Right hindlimb (tissue), 1 donor: ENCODE measurements around the gene AGTPBP1.
"Not testable (repeated sequence)": the region's sequence is repeated elsewhere in the genome, so short reads cannot be mapped to it uniquely, and the experiment has no call there.

Experiments used
- DNase-seq: peaks from one replicate; pipeline ENCODE4 v3.0.0-alpha.2; 2018

AGTPBP1 gene

DNA sequence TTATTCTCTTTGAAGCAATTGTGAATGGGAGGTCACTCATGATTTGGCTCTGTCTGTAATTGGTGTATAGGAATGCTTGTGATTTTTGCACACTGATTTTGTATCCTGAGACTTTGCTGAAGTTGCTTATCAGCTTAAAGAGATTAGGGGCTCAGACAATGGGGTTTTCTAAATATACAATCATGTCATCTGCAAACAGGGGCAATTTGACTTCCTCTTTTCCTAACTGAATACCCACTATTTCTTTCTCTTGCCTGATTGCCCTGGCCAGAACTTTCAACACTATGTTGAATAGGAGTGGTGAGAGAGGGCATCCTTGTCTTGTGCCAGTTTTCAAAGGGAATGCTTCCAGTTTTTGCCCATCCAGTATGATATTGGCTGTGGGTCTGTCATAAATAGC lies 22.3 kb downstream of the AGTPBP1 start:
- not testable (repeated sequence) for DNase-seq

DNA sequence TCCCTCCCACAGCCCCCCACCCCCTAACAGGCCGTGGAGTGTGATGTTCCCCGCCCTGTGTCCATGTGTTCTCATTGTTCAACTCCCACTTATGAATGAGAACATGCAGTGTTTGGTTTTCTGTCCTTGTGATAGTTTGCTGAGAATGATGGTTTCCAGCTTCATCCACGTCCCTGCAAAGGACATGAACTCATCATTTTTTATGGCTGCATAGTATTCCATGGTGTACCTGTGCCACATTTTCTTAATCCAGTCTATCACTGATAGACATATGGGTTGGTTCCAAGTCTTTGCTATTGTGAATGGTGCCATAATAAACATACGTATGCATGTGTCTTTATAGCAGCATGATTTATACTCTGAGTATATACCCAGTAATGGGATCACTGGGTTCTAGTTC lies 23.9 kb downstream of the AGTPBP1 start:
- DNase-seq = not testable (repeated sequence)

GRCh38 chr9:85717220-85717619 lies 24.5 kb downstream of the AGTPBP1 start:
- DNase-seq = no peak

- no peak for DNase-seq
Observed at GRCh38 chr9:85716031-85716877, 25.5 kb downstream of the AGTPBP1 start.

GRCh38 chr9:85715587-85715986 lies 26.2 kb downstream of the AGTPBP1 start:
- DNase-seq = no peak

GRCh38 chr9:85713897-85714296 lies 27.9 kb downstream of the AGTPBP1 start:
- DNase-seq = no peak

DNA sequence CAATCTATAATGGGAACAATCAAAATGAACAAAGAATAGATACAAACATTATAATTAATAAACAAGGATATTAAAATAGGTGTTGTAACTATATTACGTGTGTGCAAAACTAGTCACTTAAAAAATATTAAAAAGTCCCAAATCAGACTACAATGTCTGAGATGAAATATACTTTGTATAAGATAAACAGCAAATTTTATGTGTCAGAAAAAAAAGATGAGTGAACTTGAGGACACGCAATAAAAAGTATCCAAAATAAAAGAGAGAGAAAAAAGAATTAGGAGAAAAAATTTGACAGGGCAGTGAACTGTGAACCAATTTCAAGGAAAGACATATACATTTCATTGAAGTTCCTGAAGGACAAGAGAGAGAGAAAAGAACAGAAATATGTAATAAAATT lies 37.0 kb downstream of the AGTPBP1 start:
- DNase-seq = no peak

DNA sequence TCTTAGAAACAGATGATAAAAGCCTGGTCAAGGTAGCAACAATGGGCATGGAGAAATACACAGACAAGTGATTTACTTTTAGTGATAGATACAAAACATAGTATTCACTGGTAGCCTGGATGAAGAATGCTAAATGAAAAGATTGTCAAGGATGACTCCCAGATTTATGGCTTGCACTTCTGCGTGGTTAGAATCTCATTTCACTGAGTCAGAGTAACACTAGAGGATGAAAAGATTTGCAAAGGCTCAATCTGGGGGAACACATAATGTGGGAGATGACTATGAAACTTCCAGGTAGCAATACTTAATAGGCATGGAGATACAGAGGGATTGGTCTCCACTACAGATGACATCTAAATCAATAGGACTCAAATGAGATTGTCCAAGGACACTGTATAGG lies 38.4 kb downstream of the AGTPBP1 start:
- no peak for DNase-seq

DNA sequence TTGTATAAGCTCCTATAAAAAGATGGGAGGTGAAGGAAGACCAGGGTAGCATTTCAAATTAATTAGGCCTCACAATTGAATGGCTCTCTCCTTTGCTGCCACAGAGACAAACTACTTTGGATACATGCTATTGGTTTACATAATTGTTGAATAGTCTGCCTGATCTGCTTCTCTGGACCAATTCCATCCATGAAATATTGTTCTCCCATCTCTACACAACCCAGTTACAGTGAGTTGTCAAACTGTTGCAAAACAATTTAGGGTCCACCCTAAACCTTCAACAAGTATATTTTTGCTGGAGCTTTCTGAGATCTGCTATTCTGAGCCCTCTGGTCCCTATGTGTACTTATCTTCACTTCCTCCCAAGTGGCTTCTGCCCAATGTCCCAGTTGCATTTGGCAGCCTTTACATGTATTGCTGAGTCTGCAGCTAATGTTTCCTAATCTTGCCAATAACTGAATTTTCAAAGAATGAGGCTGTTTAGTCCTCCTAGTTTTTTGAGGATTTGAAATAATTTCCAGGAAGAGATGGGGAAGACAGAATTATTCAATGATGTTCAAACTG lies 38.9 kb downstream of the AGTPBP1 start:
- DNase-seq = no peak

- no peak for DNase-seq
Observed at GRCh38 chr9:85702191-85702590, 39.6 kb downstream of the AGTPBP1 start.

DNA sequence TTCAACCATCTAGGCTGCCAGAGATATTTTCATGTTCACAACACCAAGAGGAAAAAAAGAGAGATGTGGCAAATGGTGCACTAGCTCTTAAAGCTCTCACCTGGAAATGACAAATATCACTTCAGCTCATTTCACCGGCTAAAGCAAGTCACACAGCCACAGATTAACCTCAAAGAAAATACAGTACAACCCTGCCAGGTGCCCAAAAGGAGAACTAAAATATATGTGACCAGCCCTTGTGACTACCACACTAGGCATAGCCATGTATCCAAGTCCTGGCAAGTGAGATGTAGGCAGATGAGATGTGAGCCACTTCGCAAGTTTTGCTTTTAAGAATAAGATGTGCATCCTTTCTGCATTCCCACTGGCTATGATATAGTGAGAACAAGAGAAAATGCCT lies 41.4 kb downstream of the AGTPBP1 start:
- no peak for DNase-seq

GRCh38 chr9:85688361-85688760 lies 53.4 kb downstream of the AGTPBP1 start:
- no peak for DNase-seq

- no peak for DNase-seq
Observed at GRCh38 chr9:85685081-85685480, 56.7 kb downstream of the AGTPBP1 start.

GRCh38 chr9:85676790-85677189 lies 65.0 kb downstream of the AGTPBP1 start:
- no peak for DNase-seq

GRCh38 chr9:85667374-85667773 lies 74.4 kb downstream of the AGTPBP1 start:
- no peak for DNase-seq

- no peak for DNase-seq
Observed at GRCh38 chr9:85666086-85666485, 75.7 kb downstream of the AGTPBP1 start.

GRCh38 chr9:85662573-85662972 lies 79.2 kb downstream of the AGTPBP1 start:
- no peak for DNase-seq

- no peak for DNase-seq
Observed at GRCh38 chr9:85658716-85659115, 83.0 kb downstream of the AGTPBP1 start.

DNA sequence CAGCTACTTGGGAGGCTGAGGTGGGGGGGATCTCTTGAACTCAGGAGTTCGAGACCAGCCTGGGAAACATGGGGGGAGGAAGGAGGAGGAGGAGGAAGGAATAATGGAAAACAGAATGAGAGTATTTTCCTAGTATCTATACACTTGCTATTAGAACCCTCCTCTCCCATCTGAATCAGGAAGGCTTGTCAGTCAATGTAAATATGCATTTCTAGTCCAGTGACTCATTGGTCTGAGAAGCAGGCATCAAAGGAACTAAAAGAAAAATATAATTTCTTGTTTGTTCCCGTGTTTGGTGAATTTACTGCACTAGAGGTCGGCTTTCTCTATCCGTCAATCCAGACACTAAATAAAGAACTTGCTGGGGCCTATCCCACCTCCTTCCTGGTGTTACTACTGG lies 88.6 kb downstream of the AGTPBP1 start:
- no peak for DNase-seq

DNA sequence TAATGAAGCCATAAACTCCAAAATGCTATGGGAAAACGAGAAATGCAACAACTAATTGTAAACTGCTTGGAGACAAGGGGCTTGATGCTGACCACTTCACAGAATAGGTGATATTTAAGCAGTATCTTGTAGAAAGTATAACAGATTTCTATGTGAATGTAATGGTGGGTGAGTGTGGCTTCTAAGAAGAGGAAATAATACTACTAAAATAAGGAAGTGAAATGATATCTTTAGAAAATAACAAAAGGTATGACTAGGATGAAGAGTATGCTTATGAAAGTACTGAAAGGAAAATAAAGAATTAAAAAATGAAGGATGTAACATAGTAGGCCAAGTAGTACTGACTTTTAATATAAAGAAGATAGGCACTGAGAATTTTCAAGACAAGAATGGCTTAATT lies 94.2 kb downstream of the AGTPBP1 start:
- DNase-seq = no peak

GRCh38 chr9:85645909-85646627 lies 95.7 kb downstream of the AGTPBP1 start:
- DNase-seq = no peak

DNA sequence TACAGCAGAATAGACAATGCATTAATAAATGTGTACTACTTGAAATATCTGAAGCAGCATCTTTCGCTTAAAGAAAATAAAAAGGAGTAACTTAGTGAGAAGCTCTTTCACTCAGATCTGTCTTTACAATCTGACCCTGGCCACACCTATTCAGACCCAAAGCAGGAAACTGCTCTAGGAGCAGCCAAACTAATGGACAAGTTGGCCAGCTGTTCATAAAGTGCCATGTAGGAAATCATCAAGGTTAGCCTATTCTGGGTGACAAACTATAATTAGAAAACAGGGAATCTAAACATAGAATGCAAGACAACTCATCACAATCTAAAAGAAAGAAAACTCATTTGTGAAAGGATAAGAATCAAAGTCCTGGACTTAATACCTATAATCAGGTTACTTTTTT lies 101.3 kb downstream of the AGTPBP1 start:
- no peak for DNase-seq

GRCh38 chr9:85639675-85640186 lies 102.0 kb downstream of the AGTPBP1 start:
- no peak for DNase-seq

DNA sequence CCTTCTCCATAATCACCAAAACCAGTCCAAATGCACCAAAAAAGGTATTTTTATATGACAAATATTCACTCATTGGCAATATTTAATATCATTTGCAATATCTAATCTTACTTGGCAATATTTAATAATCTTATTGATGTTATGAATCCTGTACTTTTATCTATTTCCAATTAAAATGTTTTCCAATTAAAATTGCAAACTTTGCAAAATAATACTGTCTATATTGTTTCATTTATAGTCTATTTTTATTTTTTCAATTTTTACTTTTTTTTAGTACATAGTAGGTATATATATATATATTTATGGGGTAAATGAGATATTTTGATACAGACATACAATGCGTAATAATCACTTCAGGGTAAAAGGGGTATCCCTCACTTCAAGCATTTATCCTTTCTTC lies 109.9 kb downstream of the AGTPBP1 start:
- no peak for DNase-seq
